ENCODE data around the gene FMN2.
A peak's percentile ranks its signal among the peaks of the same experiment; 100 is the strongest.

The FMN2 gene

DNA sequence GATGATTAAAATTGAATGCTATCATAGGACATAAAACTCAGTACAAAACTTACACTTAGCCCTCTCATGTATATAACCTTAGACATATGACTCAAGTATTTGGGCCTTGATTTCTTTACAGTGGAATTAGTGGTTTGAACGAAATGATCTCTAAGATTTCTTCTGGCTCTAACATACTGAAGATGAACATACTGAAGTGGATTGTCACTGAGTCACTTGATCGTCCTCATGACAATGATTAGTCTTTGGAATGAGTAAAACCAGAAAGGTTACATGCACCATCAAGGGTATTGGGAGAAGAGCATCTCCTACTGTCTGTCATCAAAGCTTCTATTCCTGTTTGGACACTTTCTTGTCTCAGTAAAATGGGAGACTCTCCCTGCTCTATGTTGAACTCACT lies 17.4 kb downstream of the FMN2 start:
- Histone ChIP-seq H3K36me3 (ENCODE audit: control insufficient read depth in 2 of 2, insufficient read depth in 1 of 2, low read length in 2 of 2) (0 out of 3 replicates have a peak, but pooled peaks cover 0 to 5% of the 10 kb centered on the region in 2 experiments), H3K27ac (ENCODE audit: extremely low read depth, low read depth, low read length) (no peak overlapping the region), H3K9me3 (ENCODE audit: control insufficient read depth, insufficient read depth, low read depth, low read length) (no peaks in the 10 kb centered on the region), H3K4me1 (ENCODE audit: control insufficient read depth, insufficient read depth, low read length) (peaks cover 23% of the 10 kb centered on the region), H3K4me3 (ENCODE audit: low read depth, low read length) (no peak overlapping the region)
- ChIA-PET CTCF (interaction anchor here (0.7 to 1.3 kb wide), 2 partner anchors 40 to 63 kb away, joined by 3 to 4 read pairs; no protein-coding TSS in a partner anchor), POLR2A (interaction anchor here (0.6 kb wide), 1 partner anchor 12 kb away, joined by 5 read pairs; no protein-coding TSS in a partner anchor)
- TF ChIP-seq ZNF341 (tag by site-specific recombination; IDR thresholded peaks at IDR 0.05; ENCODE audit: low read depth) (no peak), PRDM1 (tag by site-specific recombination; IDR thresholded peaks at IDR 0.05) (0 out of 2 replicates have a peak, but pooled peaks have one; percentile 28)

DNA sequence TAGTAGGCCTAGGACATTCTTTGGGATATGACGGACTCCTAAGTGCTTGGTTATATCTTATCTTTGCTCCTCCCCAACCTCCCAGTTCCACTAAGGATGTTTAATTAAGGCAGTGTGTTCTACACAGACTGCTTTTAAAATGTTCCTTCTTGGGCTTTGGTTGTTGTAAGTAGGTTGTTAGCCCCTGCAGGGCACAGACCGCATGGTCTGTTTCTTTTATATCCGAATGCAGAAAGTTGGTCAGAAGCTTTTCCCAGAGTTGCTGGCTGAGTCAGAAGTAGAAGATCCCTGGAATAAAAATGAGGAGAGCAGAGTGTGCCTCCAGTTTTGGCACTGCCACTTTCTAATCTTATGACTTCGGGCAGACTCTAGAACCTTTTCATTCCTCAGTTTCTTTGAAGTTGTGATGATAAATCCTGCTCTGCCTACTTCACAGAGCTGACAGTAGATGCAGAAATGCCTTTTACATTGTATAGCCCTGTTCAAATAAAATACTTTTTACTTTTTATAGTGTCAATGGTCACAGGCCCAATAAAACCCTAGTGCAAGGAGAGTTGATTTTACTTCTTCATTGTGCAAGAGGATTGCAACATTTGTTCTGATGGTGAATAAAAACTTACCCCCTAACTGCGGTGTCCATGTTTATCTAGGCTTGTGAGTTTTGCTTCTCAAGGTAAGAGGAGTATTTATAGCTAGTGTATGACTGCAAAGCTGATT lies 18.4 kb downstream of the FMN2 start:
- H3K9me3 ChIP-seq (ENCODE audit: control insufficient read depth, insufficient read depth, low read depth, low read length): no peaks in the 10 kb centered on the region
- ChIA-PET POLR2A (interaction anchor here (0.6 kb wide), 2 partner anchors 13 to 108 kb away, joined by 3 to 5 read pairs; no protein-coding TSS in a partner anchor), CTCF (interaction anchor here (0.7 to 1.3 kb wide), 2 partner anchors 39 to 64 kb away, joined by 3 to 4 read pairs; no protein-coding TSS in a partner anchor)
- H3K4me3 ChIP-seq (ENCODE audit: low read depth, low read length): no peak overlapping the region
- peaks cover 23% of the 10 kb centered on the region for H3K4me1 ChIP-seq (ENCODE audit: control insufficient read depth, insufficient read depth, low read length)
- no peak overlapping the region for H3K27ac ChIP-seq (ENCODE audit: extremely low read depth, low read depth, low read length)
- 0 out of 3 replicates have a peak, but pooled peaks cover 0 to 5% of the 10 kb centered on the region in 2 experiments for H3K36me3 ChIP-seq (ENCODE audit: control insufficient read depth in 2 of 2, insufficient read depth in 1 of 2, low read length in 2 of 2)
- no peak for TF ChIP-seq ZNF548 (tag by site-specific recombination; IDR thresholded peaks at IDR 0.05)
- no peak for TF ChIP-seq ZNF274 (IDR thresholded peaks at IDR 0.05; ENCODE audit: low read length)
- TF ChIP-seq ZNF274 (tag by site-specific recombination; IDR thresholded peaks at IDR 0.05; ENCODE audit: borderline replicate concordance): no peak
- TF ChIP-seq ZNF623 (tag by site-specific recombination; IDR thresholded peaks at IDR 0.05): no peak
- 0 out of 2 replicates have a peak, but pooled peaks have one; percentile 19 for TF ChIP-seq WT1 (tag by site-specific recombination; IDR thresholded peaks at IDR 0.05)
- no peak for TF ChIP-seq FEZF1 (tag by site-specific recombination; IDR thresholded peaks at IDR 0.05)
- TF ChIP-seq ZNF16 (tag by site-specific recombination; IDR thresholded peaks at IDR 0.05; ENCODE audit: low read depth): no peak
- no peak for TF ChIP-seq ZNF660 (tag by site-specific recombination; IDR thresholded peaks at IDR 0.05)
- TF ChIP-seq HOXD13 (CRISPR knock-in tag; IDR thresholded peaks at IDR 0.05; ENCODE audit: borderline replicate concordance): no peak
- TF ChIP-seq ZNF221 (tag by site-specific recombination; IDR thresholded peaks at IDR 0.05; ENCODE audit: borderline replicate concordance): no peak
- TF ChIP-seq, protein P1, sequence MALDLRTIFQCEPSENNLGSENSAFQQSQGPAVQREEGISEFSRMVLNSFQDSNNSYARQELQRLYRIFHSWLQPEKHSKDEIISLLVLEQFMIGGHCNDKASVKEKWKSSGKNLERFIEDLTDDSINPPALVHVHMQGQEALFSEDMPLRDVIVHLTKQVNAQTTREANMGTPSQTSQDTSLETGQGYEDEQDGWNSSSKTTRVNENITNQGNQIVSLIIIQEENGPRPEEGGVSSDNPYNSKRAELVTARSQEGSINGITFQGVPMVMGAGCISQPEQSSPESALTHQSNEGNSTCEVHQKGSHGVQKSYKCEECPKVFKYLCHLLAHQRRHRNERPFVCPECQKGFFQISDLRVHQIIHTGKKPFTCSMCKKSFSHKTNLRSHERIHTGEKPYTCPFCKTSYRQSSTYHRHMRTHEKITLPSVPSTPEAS (tag by site-specific recombination; IDR thresholded peaks at IDR 0.05): no peak
- peak; percentile 65 for TF ChIP-seq IKZF3 (tag by site-specific recombination; IDR thresholded peaks at IDR 0.05)
- 0 out of 2 replicates have a peak, but pooled peaks have one; percentile 25 for TF ChIP-seq ZBTB8A (tag by site-specific recombination; IDR thresholded peaks at IDR 0.05)
- peak; percentile 61 for TF ChIP-seq ZXDB (tag by site-specific recombination; IDR thresholded peaks at IDR 0.05)
- TF ChIP-seq ZNF776 (tag by site-specific recombination; IDR thresholded peaks at IDR 0.05; ENCODE audit: borderline replicate concordance): no peak
- no peak for TF ChIP-seq ZNF585B (tag by site-specific recombination; IDR thresholded peaks at IDR 0.05)
- TF ChIP-seq, protein P2, sequence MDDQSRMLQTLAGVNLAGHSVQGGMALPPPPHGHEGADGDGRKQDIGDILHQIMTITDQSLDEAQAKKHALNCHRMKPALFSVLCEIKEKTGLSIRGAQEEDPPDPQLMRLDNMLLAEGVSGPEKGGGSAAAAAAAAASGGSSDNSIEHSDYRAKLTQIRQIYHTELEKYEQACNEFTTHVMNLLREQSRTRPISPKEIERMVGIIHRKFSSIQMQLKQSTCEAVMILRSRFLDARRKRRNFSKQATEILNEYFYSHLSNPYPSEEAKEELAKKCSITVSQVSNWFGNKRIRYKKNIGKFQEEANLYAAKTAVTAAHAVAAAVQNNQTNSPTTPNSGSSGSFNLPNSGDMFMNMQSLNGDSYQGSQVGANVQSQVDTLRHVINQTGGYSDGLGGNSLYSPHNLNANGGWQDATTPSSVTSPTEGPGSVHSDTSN (CRISPR knock-in tag; IDR thresholded peaks at IDR 0.05): no peak
- TF ChIP-seq, protein P3, sequence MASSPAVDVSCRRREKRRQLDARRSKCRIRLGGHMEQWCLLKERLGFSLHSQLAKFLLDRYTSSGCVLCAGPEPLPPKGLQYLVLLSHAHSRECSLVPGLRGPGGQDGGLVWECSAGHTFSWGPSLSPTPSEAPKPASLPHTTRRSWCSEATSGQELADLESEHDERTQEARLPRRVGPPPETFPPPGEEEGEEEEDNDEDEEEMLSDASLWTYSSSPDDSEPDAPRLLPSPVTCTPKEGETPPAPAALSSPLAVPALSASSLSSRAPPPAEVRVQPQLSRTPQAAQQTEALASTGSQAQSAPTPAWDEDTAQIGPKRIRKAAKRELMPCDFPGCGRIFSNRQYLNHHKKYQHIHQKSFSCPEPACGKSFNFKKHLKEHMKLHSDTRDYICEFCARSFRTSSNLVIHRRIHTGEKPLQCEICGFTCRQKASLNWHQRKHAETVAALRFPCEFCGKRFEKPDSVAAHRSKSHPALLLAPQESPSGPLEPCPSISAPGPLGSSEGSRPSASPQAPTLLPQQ (tag by site-specific recombination; IDR thresholded peaks at IDR 0.05): no peak
- no peak for TF ChIP-seq MYNN (tag by site-specific recombination; IDR thresholded peaks at IDR 0.05; ENCODE audit: borderline replicate concordance)
- TF ChIP-seq ZNF324 (tag by site-specific recombination; IDR thresholded peaks at IDR 0.05): no peak
- 0 out of 2 replicates have a peak, but pooled peaks have one; percentile 16 for TF ChIP-seq ZBTB48 (tag by site-specific recombination; IDR thresholded peaks at IDR 0.05)
- TF ChIP-seq, protein P4, sequence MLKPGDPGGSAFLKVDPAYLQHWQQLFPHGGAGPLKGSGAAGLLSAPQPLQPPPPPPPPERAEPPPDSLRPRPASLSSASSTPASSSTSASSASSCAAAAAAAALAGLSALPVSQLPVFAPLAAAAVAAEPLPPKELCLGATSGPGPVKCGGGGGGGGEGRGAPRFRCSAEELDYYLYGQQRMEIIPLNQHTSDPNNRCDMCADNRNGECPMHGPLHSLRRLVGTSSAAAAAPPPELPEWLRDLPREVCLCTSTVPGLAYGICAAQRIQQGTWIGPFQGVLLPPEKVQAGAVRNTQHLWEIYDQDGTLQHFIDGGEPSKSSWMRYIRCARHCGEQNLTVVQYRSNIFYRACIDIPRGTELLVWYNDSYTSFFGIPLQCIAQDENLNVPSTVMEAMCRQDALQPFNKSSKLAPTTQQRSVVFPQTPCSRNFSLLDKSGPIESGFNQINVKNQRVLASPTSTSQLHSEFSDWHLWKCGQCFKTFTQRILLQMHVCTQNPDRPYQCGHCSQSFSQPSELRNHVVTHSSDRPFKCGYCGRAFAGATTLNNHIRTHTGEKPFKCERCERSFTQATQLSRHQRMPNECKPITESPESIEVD (tag by site-specific recombination; IDR thresholded peaks at IDR 0.05): peak; percentile 96
- TF ChIP-seq, protein P5, sequence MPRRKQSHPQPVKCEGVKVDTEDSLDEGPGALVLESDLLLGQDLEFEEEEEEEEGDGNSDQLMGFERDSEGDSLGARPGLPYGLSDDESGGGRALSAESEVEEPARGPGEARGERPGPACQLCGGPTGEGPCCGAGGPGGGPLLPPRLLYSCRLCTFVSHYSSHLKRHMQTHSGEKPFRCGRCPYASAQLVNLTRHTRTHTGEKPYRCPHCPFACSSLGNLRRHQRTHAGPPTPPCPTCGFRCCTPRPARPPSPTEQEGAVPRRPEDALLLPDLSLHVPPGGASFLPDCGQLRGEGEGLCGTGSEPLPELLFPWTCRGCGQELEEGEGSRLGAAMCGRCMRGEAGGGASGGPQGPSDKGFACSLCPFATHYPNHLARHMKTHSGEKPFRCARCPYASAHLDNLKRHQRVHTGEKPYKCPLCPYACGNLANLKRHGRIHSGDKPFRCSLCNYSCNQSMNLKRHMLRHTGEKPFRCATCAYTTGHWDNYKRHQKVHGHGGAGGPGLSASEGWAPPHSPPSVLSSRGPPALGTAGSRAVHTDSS (tag by site-specific recombination; IDR thresholded peaks at IDR 0.05): 0 out of 2 replicates have a peak, but pooled peaks have one; percentile 16
- 0 out of 2 replicates have a peak, but pooled peaks have one; percentile 44 for TF ChIP-seq ZSCAN30 (tag by site-specific recombination; IDR thresholded peaks at IDR 0.05)
- TF ChIP-seq ZNF146 (tag by site-specific recombination; IDR thresholded peaks at IDR 0.05): no peak
- TF ChIP-seq KLF16 (tag by site-specific recombination; IDR thresholded peaks at IDR 0.05): 0 out of 2 replicates have a peak, but pooled peaks have one; percentile 16
